Activated CD8-positive, alpha-beta memory T cell treated with anti-CD3 and anti-CD28 coated beads, Interleukin-2, amount 50 U/mL, for 4 hours (primary cell): ENCODE results near the gene SRMS.
A peak's percentile ranks its signal among the peaks of the same experiment; 100 is the strongest.

Experiments used
- DNase-seq: peaks from one replicate; pipeline ENCODE4 v3.0.0-alpha.2; 2020

SRMS gene

DNA sequence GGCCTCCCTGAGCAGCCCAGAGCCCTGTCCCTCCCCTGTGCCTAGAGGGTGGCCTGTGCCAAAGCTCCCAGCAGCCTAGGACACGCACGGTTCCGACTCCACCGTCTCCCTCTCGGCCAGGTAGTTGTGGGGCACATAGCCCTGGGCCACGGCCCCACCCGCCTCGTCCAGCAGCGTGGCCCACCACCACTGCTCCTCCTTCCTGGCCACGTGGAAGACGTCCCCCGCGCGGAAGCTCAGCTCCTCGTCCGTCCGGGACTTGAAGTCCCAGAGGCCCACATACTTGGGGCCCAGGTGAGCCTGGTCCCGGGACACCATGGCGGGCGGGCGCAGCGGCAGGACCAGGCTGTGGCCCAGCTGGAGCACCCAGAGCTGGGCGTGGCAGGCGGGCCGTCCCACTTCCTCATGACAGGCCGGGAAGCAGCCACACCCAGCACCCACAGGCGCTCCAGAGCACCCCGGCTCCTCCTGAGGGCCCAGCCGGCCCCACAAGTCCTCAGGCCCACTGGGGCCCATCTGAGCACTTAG, 10.5 kb downstream of the SRMS start, which contains the start of gene PTK6:
Gene PTK6, minus strand, starts transcription at position 380 of the 528 bp plus-strand sequence. Its CDS starts 62 bp downstream, at position 318.
- DNase-seq: peak; percentile 25

DNA sequence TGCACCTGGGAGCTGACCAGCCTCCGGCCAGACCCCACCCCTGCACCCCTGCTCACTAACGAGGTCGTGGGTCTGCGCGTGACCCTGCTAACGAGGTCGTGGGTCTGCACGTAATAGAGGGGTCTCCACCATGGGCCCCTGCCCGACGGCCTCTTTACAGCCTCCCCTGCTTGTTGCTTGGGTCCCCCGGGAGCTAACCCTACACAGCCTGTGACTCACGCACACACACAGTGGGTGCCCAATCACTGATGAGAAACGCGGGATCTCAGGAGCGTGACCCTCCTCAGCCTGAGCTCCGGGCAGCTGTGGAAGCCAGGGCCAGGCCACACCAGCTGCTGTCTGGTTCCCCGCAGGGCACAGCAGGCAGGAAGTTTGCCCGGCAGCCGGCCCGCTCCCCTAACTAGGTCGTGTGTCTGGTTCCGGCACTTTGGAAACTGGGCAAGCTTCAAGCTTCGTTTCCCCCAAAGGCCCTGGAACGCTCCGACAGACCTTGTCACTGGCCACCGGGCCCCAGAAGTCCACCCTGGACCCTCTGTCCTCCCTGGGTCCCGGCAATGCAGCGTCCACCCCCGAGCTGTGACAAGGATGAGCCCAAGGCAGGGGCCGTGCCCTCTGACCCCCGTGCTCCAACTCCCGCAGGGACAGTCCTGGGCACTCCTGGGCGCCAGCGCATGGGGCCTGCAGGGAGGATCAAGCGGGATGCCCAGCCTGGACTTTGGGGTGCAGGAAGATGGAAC, 11.1 kb downstream of the SRMS start:
- peak; percentile 18 for DNase-seq

DNA sequence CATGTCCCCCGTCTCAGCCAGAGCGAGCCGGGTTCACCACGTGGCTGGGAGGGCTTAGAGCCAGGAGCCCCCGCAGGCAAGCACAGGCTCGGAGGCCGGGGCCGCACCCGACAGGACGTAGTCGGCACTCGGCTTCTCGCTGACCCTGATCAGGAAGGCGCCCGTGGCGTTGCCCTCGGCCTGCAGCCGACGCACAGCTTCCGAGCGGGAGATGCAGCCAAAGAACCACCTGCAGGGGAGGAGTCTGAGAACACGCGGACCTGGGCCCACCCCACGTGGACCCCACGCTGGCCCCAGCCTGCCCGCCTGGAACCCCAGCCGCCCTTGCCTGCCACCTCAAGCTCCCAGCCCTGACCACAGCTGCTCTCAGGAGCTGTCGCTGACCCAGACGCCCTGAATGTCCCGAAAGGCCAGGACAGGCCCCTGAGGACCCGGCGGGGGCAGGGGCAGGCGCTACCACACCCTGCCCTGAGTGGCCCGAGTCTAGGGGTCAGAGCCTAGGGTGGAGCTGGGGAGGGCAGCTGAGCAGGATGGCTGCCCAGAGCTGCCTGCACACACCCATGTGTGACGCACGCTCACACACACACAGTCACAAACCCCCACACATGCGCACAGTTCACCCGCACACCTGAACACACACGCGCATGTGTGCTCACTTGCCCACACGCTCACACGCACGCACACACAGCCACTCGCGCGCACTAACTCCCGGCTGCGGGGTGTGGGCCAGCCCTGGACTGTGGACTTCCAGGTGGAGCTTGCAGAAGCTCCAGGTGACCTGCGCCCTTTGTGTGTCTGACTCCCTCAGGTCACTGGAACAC, 12.5 kb downstream of the SRMS start:
- no peak for DNase-seq

DNA sequence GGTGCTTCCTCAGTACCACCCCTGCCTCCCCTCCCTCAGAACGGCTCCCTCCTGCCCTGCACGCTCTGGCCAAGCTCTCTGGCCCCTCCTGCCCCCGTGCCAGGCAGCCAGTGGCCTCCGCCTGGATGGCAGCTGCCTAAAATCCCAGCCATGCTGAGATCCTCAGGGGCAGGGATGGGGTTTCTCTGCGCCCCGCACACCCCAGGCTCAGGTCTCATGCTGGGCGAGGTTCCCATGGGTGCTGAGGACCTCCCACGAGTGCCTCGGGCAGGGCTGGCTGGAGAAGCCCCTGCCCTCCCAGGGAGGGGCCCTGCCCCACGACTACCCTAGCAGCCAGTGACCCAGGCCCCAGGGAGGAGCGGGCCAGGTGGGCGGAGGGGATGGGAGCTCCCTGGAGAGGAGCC, 13.1 kb downstream of the SRMS start:
- DNase-seq: no peak

DNA sequence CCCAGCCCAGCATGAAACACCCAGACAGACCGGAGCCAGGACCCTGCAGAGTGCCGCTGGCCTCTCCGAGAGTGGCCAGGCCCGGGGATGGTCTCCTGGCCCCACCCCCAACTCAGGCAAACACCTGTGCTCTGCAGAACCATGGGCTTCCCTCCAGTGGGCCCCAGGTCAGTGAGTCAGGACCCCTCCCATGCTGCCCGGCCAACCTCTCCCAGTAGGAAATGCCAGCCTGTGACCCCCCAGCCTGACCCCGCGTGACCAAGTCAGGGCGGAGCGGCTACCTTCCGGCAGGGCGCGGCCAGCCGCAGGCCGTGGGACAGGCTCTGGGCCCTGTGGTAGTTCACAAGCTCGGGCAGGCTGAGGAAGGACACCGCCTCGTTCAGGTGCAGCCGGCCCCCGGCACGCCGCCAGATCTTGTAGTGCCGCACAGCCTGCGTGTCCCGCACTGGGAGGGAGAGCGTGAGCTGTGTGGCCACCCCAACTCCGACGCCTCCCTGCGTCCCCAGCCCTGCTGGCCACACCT, 13.6 kb downstream of the SRMS start:
- no peak for DNase-seq

DNA sequence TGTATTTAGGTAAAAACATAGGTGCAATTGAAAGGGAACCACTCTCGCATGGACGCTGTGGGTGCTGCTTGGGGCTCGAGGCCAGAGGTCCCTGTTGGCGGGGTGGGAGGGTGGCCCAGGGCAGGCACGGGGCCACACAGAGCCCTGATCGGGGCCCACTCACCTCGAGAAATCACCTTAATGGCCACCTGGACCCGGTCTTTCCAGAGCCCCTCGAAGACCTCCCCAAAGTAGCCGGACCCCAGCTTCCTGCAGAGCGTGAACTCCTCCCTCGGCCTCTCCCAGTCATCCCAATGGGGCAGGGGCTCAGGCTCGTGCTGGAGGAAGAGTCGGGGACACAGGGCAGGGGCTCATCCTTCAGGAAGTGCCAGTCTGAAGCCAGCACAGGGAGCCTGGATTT, 14.2 kb downstream of the SRMS start:
- DNase-seq: no peak

DNA sequence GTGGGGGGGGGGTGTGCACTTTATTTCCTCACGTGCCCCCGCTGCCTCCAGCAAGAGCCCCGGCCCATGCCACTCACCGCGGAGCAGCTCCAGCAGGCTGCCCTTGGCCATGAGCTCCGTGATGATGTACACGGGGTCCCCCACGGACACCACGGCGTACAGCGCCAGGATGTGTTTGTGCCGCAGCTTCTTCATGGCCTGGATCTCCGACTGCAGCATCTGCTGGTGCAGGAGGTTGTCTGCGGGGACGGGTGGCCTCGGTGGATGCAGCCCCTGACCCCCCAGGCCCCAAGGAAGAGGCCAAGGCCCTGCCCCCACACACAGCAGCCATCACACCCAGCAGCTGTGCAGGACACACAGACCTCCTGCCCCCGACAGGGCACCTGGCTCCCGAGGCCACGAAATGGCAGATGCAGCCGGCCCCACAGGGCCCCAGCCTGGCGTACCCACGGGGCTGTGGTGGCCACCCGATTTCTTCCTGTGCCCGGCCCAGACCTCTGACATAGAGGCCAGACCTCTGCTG, 15.0 kb downstream of the SRMS start:
- DNase-seq: no peak

DNA sequence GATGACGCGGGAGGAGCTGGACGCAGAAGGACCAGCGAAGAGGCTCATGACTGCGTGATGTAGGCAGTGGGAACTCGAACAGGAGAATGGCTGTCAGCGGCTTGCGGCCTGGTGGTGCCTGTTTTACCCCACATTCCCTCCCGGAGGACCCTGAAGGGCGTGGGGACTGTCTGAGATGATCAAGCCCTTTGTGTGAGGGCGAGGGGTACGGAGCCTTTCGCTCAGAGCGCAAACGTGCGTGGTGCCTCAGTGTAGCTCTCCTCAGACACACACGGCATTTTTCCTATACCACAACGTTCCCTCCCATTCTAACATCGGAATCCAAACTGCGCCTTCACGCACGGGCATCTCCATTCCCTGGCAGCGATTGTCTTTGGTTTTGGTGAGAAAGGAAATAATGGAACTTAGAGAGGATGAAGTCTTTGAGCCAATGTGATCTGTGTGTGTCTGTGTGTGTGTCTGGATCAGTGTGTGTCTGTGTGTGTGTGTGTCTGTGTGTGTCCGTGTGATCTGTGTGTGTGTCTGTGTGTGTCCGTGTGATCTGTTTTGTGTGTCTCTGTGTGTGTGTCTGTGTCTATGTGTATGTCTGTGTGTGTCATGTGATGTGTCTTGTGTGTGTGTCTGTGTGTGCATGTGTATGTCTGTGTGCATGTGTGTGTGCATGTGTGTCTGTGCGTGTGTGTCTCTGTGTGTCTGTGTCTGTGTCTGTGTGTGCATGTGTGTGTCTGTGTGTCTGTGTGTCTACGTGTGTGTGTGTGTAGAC, 15.7 kb downstream of the SRMS start:
- DNase-seq: no peak

DNA sequence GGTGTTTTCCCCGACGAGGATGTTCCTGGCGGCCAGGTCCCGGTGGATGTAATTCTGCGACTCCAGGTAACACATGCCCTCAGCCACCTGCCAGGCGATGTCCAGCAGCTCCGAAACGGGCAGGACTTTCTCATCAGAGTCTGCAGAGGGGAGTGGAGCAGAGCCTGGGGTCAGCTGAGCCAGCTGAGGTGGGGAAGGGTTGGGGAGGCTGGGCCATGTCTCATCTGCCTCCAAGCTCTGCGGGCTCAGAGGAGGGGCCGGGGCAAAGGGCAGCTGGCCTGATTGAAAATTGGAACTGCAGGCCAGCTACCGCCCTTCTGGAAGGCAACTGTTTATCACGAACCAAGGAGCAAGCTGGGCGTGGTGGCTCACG, 16.8 kb downstream of the SRMS start:
- no peak for DNase-seq

DNA sequence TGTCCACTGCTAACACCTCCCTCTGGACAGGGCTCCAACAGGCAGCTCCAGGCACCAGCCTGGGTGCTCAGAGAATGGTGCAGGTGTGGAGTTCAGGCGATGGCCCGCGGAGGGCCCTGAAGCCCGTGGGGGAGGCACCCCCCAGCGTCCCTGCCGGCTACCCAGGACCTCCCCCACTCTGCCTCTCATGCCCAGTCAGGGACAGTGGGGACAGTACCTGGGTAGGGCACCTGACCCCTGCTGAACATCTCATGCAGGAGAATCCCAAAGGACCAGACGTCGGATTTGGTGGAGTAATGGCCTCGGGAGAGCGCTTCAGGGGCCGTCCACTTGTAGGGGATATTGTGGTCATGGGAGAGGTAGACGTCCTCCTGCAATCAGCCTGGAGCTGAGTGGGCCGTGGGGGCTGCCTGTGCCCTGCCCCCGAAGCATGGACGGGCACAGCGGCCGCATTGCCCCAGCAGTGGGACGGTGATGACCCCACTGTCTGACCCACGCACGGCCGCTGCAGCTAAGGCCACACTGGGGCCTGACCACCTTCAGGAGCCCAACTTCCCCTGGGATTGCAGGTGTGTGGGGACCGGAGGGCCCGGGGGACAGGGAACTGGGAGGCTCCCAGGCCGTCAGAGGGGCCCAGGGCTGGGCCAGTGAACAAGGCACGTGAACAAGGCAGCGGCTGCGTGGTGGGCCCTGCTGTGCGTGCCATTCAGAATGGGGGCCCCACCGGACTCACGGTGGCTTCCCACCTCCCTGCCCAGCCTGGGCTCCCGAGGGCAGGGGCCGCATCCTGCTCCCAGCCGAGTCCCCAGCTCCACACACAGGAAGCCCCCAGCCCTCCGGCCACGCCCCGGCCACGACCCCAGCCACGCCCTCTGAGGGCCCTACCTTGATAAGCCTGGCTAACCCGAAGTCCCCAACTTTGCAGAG, 17.4 kb downstream of the SRMS start:
- DNase-seq: no peak

DNA sequence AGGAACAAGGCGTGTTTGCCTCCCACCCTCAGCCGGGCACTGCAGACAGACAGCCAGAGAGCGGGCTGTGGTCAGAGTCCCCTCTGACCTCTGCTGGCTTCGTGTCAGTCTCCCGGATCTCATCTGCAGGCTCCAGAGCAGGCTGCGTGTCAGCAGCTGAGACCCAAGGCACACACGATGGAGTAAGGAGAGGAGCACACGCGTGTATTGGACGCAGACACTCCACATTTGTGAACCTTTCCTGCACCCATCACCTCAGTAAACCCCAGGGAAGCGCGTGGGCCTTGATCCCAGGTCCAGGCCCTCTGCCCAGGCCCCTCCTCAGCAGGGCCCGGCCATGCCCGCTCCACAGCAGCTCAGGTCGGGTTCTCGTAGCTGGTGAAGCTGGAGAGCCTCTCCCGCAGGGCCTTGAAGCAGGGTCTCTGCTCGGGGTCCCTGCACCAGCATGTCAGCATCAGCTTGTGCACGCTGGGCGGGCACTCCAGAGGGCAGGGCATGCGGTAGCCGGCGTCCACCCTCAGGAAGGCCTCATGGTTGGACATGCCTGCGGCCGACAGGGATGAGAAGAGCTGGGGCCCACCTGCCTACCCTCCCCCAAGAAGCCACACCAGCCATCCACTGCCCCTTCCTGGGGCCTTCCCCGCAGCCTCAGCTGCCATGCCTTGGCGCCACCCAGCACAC, 18.2 kb downstream of the SRMS start:
- no peak for DNase-seq

DNA sequence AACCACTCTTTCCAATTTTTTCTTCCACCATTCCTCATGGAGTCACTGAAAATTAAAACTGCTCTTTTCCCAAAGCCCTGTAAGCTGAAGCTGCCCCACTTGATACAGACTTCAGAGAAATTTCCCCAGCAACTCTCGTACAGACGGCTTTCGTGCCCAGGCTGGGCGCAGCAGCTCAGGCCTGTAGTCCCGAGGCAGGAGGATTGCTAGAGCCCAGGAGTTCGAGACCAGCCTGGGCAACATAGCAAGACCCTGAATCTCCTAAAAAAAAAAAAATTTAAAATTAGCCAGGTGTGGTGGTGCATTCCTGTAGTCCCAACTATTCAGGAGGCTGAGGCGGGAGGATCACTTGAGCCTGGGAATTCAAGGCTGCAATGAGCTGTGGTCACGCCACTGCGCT, 20.4 kb downstream of the SRMS start:
- DNase-seq: no peak

DNA sequence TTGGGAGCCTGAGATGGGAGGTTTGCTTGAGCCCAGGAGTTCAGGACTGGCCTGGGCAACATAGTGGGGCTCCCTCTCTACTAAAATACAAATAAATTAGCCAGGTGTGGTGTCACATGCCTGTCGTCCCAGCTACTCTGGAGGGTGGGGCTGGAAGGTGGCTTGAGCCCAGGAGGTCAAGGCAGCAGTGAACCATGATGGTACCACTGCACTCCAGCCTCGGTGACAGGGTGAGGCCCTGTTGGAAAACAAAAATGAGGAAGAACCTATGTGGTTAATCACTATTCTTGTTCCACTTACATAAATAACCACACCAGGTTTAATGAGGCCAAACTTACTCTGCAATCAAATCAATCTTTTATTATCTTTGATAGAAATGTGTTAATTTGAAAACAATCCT, 21.6 kb downstream of the SRMS start:
- DNase-seq: no peak

DNA sequence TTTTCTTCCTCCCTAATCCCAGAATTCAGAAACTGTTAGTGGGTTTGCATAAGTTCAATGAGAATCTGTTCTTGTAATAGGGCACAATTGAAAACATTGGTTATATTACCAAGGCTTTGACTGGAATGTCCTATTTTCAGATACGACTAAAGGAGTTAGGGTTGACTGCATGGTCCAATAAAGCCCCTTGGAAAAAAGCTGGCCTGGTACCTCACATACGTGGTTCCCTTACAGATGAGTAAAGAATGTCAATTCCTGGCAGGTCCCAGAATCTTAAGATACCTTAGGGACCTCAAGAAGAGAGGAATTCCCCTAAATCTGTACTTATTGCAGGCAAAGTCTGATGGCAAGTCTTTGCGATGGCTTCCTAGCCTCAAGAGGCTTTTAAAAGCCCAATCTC, 22.4 kb downstream of the SRMS start:
- no peak for DNase-seq

DNA sequence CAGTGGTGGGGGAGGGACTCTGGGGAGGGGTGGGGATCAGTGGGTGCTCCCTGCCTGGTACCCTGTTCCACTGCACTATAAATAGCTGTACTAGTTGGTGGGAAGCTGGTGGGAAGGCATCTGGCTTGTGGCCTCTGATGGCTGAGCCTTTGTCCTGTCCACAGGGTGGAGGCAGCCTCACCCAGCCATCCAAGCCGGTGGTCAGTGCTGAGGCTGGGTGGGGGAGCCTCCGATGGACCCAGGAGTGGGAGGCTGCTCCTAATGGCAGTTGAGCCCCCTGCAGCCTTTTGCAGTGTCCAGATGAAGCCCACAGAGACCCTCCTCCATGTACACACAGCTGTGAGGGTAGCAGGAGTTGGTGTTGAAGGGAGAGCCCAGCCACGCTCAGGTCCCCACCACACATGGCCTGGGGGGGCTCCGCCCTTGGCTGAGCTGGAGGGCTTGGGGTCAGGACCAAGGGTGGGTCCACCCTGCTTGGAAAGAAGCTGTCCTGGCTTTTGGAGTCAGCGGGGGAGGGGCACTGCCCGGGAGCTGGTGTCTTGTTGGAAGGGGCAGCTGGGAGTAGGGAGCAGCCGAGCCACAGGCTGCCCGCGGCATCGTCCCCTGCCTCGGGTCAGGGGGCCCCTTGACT, 24.5 kb downstream of the SRMS start:
- DNase-seq: peak; percentile 14

DNA sequence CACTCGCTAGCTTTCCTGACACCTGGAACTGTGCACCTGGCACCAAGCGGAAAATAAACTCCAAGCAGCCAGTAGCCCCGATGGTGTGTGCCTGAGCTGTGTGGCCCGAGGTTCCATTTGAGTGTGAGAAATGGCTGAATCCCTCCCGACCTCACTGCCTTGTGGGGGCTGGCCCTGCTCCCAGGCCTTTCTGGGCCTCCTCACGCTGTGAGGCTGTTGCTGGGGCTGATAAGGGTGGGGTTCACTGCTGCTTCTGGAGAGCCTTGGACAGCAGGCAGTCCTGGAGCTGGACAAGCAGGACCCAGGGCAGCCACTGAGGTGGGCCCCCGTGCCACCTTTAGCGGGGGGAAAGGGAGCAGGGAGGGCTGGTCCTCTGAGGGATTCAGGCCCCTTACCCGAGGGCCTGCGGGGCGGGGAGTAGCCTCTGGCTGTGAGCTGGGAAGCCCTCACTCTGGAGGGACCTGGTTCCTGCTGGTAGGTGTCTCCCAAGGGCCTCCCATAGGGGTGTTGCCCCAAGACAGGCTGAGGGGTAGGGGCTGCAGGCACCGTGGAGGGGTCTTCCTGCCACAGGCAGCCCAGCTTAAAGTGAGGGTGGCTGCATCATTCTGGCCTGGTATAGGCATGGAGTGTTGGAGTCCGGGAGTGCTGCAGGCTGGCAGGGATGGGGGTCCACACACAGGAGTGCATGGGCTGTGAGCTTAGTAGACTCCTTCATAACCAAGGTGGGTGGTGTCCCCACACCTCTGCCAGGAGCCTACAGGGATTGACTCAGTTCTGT, 25.3 kb downstream of the SRMS start:
- DNase-seq: peak; percentile 14

DNA sequence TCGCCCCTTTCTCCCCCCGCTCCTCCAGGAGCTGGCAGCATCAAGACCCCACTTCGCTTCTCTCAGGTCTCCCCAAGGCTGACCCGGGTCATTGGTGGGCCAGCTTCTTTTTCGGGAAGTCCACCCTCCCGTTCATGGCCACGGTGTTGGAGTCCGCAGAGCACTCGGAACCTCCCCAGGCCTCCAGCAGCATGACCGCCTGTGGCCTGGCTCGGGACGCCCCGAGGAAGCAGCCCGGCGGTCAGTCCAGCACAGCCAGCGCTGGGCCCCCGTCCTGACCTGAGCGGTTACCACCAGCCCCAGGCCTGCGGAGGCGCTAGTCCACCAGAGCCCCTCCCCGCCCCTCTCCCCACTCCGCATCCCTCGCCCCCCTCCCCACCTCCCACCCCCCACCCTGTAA, 25.9 kb downstream of the SRMS start:
- DNase-seq: peak; percentile 19

DNA sequence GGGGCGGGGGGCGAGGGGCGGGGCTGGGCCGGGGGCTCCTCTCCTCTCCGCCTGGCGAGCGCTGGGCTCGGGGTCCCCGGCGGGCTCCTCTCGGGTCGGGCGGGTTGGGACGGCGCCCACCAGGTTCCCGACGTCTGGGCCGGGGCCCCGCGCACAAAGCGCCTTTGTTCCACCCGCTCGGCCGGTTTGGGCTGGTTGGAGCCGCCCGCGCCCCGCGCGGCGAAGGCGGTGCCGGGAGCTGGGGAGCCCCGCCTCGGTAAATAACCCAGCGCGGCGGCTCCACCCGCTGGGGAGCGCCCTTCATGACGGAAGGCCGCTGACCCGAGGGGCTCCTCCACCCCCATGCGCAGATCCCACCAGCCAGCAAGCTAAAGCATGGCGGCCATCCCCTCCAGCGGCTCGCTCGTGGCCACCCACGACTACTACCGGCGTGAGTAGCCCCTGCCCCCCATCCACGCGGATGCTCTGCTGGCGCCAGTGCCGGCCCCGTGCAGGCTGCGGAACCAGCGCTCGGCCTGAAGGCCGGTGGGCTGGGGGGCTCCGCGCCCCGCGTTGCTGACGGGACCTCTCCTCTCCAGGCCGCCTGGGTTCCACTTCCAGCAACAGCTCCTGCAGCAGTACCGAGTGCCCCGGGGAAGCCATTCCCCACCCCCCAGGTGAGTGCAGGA, 26.5 kb downstream of the SRMS start:
- DNase-seq: peak; percentile 68

DNA sequence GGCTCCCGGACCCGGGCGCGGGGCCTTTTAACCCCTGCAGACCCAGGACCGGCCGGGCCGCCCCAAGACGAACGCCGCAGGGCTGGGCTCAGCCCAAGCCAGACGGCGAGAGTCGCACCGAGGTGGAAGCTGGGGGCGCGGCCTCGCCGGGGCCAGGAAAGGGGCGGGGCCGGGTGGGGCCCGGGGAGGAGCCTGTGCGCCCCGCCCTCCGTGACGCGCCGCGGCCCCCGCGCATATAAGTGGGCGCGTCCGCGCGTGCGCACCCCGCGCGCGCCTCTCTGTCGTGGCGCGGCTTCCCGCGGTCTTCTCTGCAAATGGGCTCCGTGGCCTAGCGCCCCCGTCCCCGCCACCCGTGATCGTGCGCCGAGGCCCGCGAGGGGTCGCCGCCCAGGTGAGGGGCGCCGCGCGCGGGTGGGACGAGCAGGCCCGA, 27.0 kb downstream of the SRMS start, which contains the start of gene PPDPF:
Gene PPDPF, plus strand, starts transcription at position 262 of the 430 bp plus-strand sequence. CDS start 544 bp downstream, outside the sequence.
- DNase-seq: peak; percentile 82
